22Rv1 (cell line): ENCODE results near the gene C1QTNF3.

Experiments
- ZFX ChIP-seq: fragments of 450-650 bp; IDR thresholded peaks from 2 replicates; pipeline ENCODE4 v1.6.1; 2017; ENCODE audit warnings: antibody characterized with exemption, borderline replicate concordance
- TF ChIP-seq, protein P1 (sequence below): fragments of 450-650 bp; IDR thresholded peaks from 2 replicates; pipeline ENCODE4 v1.5.1; 2017; ENCODE audit warnings: mild to moderate bottlenecking

DNA sequence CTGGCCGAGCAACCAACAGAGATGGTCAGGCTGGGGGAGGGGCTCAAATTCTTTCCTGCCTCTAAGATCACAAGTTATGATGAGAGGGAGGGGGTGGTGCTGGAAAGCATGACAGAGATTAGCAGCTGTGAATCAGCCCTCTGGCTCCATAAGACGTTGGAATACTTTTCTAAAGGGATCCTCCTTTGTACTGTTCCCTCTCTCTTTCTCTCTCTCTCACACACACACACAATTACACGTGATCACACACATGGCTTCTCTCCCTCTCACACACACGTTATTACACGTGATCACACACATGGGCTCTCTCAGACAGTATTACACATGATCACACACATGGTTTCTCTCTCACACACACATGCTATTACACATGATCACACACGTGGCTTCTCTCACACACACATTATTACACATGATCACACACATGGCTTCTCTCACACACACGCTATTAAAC lies 58.3 kb downstream of the C1QTNF3 start, which contains the start of gene SLC45A2:
- TF ChIP-seq, protein P1, sequence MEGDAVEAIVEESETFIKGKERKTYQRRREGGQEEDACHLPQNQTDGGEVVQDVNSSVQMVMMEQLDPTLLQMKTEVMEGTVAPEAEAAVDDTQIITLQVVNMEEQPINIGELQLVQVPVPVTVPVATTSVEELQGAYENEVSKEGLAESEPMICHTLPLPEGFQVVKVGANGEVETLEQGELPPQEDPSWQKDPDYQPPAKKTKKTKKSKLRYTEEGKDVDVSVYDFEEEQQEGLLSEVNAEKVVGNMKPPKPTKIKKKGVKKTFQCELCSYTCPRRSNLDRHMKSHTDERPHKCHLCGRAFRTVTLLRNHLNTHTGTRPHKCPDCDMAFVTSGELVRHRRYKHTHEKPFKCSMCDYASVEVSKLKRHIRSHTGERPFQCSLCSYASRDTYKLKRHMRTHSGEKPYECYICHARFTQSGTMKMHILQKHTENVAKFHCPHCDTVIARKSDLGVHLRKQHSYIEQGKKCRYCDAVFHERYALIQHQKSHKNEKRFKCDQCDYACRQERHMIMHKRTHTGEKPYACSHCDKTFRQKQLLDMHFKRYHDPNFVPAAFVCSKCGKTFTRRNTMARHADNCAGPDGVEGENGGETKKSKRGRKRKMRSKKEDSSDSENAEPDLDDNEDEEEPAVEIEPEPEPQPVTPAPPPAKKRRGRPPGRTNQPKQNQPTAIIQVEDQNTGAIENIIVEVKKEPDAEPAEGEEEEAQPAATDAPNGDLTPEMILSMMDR, result no peak
- no peak for TF ChIP-seq ZFX
